A549 (cell line): ENCODE results near the gene TIMP3. TPM values are rescaled to one million over a fixed set of nuclear protein-coding genes. Genes with fewer than 3 reads are reported as not detected.

ENCODE experiments used
- ATAC-seq, 2 experiments: fragments of 200-7000 bp in 1 of 2; fragments of >200 bp in 1 of 2; cut with Nextera tagmentation in 1 of 2; cut with Tn5 transposase in 1 of 2; 3 replicates each; pipeline versions ENCODE4 v1.8.0 to v1.9.1; 2018 to 2020; ENCODE audit warnings: mild to moderate bottlenecking in 1 of 2, moderate library complexity in 1 of 2
- CTCF ChIA-PET: fragments of 300-600 bp; sonication (Branson Sonifier 250); formaldehyde crosslinking; extraction: SDS; loops from one replicate; lab custom pipeline; 2021; ENCODE audit warnings: antibody characterized with exemption, inconsistent platforms; lab: Yijun Ruan, JAX
- POLR2A ChIA-PET: fragments of 350-600 bp; formaldehyde crosslinking; extraction: SDS; loops from one replicate; lab custom pipeline; 2021; ENCODE audit warnings: antibody characterized with exemption, inconsistent platforms; lab: Yijun Ruan, JAX
- DNase-seq, 2 experiments: peaks; one replicate each; pipeline versions ENCODE4 v3.0.0 to v3.0.0-alpha.2; 2011 to 2016; ENCODE audit warnings: low read depth in 1 of 2, low spot score in 1 of 2
- FAIRE-seq: peaks from 2 replicates; lab custom pipeline; 2011; peaks lifted over from hg19 to GRCh38; lab: Jason Lieb, UNC
- H3K27ac ChIP-seq, 2 experiments: fragments of >200 bp; sonication (Bioruptor Twin); formaldehyde crosslinking; 3 replicates each; pipeline ENCODE4 v1.5.1; 2016 to 2017
- H3K4me1 ChIP-seq: fragments of >200 bp; sonication (Bioruptor Twin); formaldehyde crosslinking; 3 replicates; pipeline ENCODE4 v1.6.1; 2016
- H3K4me2 ChIP-seq: fragments of >200 bp; sonication (Bioruptor Twin); formaldehyde crosslinking; 3 replicates; pipeline ENCODE4 v1.6.1; 2016
- H3K4me3 ChIP-seq: fragments of >200 bp; sonication (Bioruptor Twin); formaldehyde crosslinking; 3 replicates; pipeline ENCODE4 v1.5.1; 2016
- H3K9me3 ChIP-seq: fragments of >200 bp; sonication (Bioruptor Twin); formaldehyde crosslinking; 3 replicates; pipeline ENCODE4 v1.6.1; 2016
- ATOH8 ChIP-seq: fragments of 250-450 bp; sonication (Bioruptor Pico); IDR thresholded peaks from 2 replicates; pipeline ENCODE4 v1.5.0; 2020; ENCODE audit warnings: low read depth, mild to moderate bottlenecking, moderate library complexity
- BHLHE40 ChIP-seq: IDR thresholded peaks from 2 replicates; pipeline ENCODE4 v1.6.1; 2012; ENCODE audit warnings: low read depth, low read length, inconsistent platforms
- CBX2 ChIP-seq: fragments of 200-600 bp; sonication (generic); IDR thresholded peaks from 2 replicates; pipeline ENCODE4 v1.6.1; 2016; ENCODE audit warnings: low read depth, mild to moderate bottlenecking, borderline replicate concordance
- CBX8 ChIP-seq: fragments of 200-600 bp; sonication (generic); IDR thresholded peaks from 2 replicates; pipeline ENCODE4 v1.6.1; 2016
- CHD2 ChIP-seq: fragments of 150-350 bp; IDR thresholded peaks from 2 replicates; pipeline ENCODE4 v1.6.1; 2014; ENCODE audit warnings: low read length; ENCODE audit not compliant: partially characterized antibody
- CHD4 ChIP-seq: fragments of 200-600 bp; sonication (generic); IDR thresholded peaks from 2 replicates; pipeline ENCODE4 v1.6.1; 2016; ENCODE audit warnings: antibody characterized with exemption, mild to moderate bottlenecking, borderline replicate concordance
- E2F6 ChIP-seq: IDR thresholded peaks from 2 replicates; pipeline ENCODE4 v1.6.1; 2012; ENCODE audit warnings: low read depth, borderline replicate concordance
- EHF ChIP-seq: fragments of 250-450 bp; sonication (Bioruptor Pico); IDR thresholded peaks from 2 replicates; pipeline ENCODE4 v1.5.0; 2020; ENCODE audit warnings: mild to moderate bottlenecking
- EP300 ChIP-seq, 2 experiments: fragments of >200 bp; sonication (Bioruptor Twin); formaldehyde crosslinking; IDR thresholded peaks; 2 replicates in 1 of 2; 3 replicates in 1 of 2; pipeline ENCODE4 v1.6.1; 2016 to 2017
- FOSB ChIP-seq: fragments of 250-450 bp; sonication (Bioruptor Pico); IDR thresholded peaks from 2 replicates; pipeline ENCODE4 v1.5.0; 2020; ENCODE audit warnings: mild to moderate bottlenecking, moderate library complexity
- FOSL2 ChIP-seq, 2 experiments: fragments of 450-650 bp in 1 of 2; fragments of >200 bp in 1 of 2; sonication (Bioruptor Twin) in 1 of 2; formaldehyde crosslinking; IDR thresholded peaks; 2 replicates each; pipeline versions ENCODE4 v1.5.0 to v1.6.1; 2016 to 2020; ENCODE audit warnings: mild to moderate bottlenecking in 1 of 2, moderate library complexity in 1 of 2
- FOXS1 ChIP-seq: fragments of 250-450 bp; sonication (Bioruptor Pico); IDR thresholded peaks from 2 replicates; pipeline ENCODE4 v1.5.0; 2020; ENCODE audit warnings: mild to moderate bottlenecking, moderate library complexity
- GATA3 ChIP-seq: IDR thresholded peaks from 2 replicates; pipeline ENCODE4 v1.6.1; 2012; ENCODE audit warnings: borderline replicate concordance
- HOXB13 ChIP-seq: fragments of 250-450 bp; sonication (Bioruptor Pico); IDR thresholded peaks from 2 replicates; pipeline ENCODE4 v1.5.0; 2020; ENCODE audit warnings: low read depth, mild to moderate bottlenecking, moderate library complexity
- HOXB5 ChIP-seq: fragments of 250-450 bp; sonication (Bioruptor Pico); IDR thresholded peaks from 2 replicates; pipeline ENCODE4 v1.5.0; 2020; ENCODE audit warnings: mild to moderate bottlenecking, moderate library complexity
- JUN ChIP-seq, 2 experiments: fragments of >200 bp; sonication (Bioruptor Twin); formaldehyde crosslinking; IDR thresholded peaks; 2 replicates in 1 of 2; 3 replicates in 1 of 2; pipeline ENCODE4 v1.6.1; 2016 to 2017
- KDM1A ChIP-seq: fragments of 200-600 bp; sonication (generic); IDR thresholded peaks from 2 replicates; pipeline ENCODE4 v1.6.1; 2016; ENCODE audit warnings: low read depth, mild to moderate bottlenecking
- KDM5A ChIP-seq: fragments of 200-600 bp; sonication (generic); IDR thresholded peaks from 2 replicates; pipeline ENCODE4 v1.6.1; 2016; ENCODE audit warnings: antibody characterized with exemption, mild to moderate bottlenecking
- MAX ChIP-seq: IDR thresholded peaks from 2 replicates; pipeline ENCODE4 v1.6.1; 2012
- MAZ ChIP-seq: fragments of 150-350 bp; IDR thresholded peaks from 2 replicates; pipeline ENCODE4 v1.6.1; 2014; ENCODE audit warnings: antibody characterized with exemption, low read depth, low read length, borderline replicate concordance
- NFE2L2 ChIP-seq: fragments of 150-350 bp; conservative IDR thresholded peaks from 2 replicates; pipeline ENCODE4 v1.6.1; 2014; ENCODE audit warnings: low read length
- PBX3 ChIP-seq: IDR thresholded peaks from 2 replicates; pipeline ENCODE4 v1.6.1; 2012
- PHF8 ChIP-seq: fragments of 200-600 bp; sonication (generic); IDR thresholded peaks from 2 replicates; pipeline ENCODE4 v1.6.1; 2016; ENCODE audit warnings: low read depth, mild to moderate bottlenecking, antibody characterized with exemption, moderate library complexity, borderline replicate concordance
- POLR2A ChIP-seq: IDR thresholded peaks from 2 replicates; pipeline ENCODE4 v1.6.1; 2012; ENCODE audit warnings: mild to moderate bottlenecking, low read length
- RAD21 ChIP-seq, 2 experiments: fragments of >200 bp in 1 of 2; sonication (Bioruptor Twin) in 1 of 2; formaldehyde crosslinking in 1 of 2; IDR thresholded peaks in 1 of 2; conservative IDR thresholded peaks in 1 of 2; 2 replicates in 1 of 2; 3 replicates in 1 of 2; pipeline ENCODE4 v1.6.1; 2012 to 2018; ENCODE audit warnings: inconsistent platforms in 1 of 2
- RARB ChIP-seq: fragments of 250-450 bp; sonication (Bioruptor Pico); IDR thresholded peaks from 2 replicates; pipeline ENCODE4 v1.8.0; 2021; ENCODE audit warnings: mild to moderate bottlenecking, moderate library complexity
- RCOR1 ChIP-seq: fragments of 150-350 bp; IDR thresholded peaks from 2 replicates; pipeline ENCODE4 v1.6.1; 2014; ENCODE audit warnings: antibody characterized with exemption, low read length, low read depth
- REST ChIP-seq: fragments of 200-600 bp; sonication (generic); IDR thresholded peaks from 2 replicates; pipeline ENCODE4 v1.6.1; 2016; ENCODE audit warnings: antibody characterized with exemption, mild to moderate bottlenecking, moderate library complexity
- RNF2 ChIP-seq: fragments of 200-600 bp; sonication (generic); IDR thresholded peaks from 2 replicates; pipeline ENCODE4 v1.6.1; 2016; ENCODE audit warnings: low read depth, mild to moderate bottlenecking, antibody characterized with exemption, moderate library complexity, borderline replicate concordance
- SMC3 ChIP-seq: fragments of >200 bp; sonication (Bioruptor Twin); formaldehyde crosslinking; IDR thresholded peaks from 3 replicates; pipeline ENCODE4 v1.6.1; 2018; ENCODE audit warnings: inconsistent platforms
- TFCP2L1 ChIP-seq: fragments of 250-450 bp; sonication (Bioruptor Pico); IDR thresholded peaks from 2 replicates; pipeline ENCODE4 v1.5.0; 2021; ENCODE audit warnings: mild to moderate bottlenecking
- USF2 ChIP-seq: fragments of 450-650 bp; IDR thresholded peaks from 2 replicates; pipeline ENCODE4 v1.6.1; 2014; ENCODE audit warnings: antibody characterized with exemption
- ZC3H11A ChIP-seq: fragments of 450-650 bp; IDR thresholded peaks from 2 replicates; pipeline ENCODE4 v1.6.1; 2014; ENCODE audit warnings: antibody characterized with exemption, mild to moderate bottlenecking
- ZFP36 ChIP-seq: fragments of 450-650 bp; IDR thresholded peaks from 2 replicates; pipeline ENCODE4 v1.6.1; 2014; ENCODE audit warnings: borderline replicate concordance; ENCODE audit not compliant: partially characterized antibody
- WGBS: methylation state at CpG from one replicate; pipeline ENCODE4 v1.1.6; 2017; ENCODE audit errors: missing lambda C conversion rate; 5-methylcytosine and 5-hydroxymethylcytosine counted together
- polyA plus RNA-seq, 4 experiments: library from polyadenylated mRNA; depleted of rRNA in 3 of 4; stranded (reverse); fragments of >200 nt; fragmentation: RNase III in 1 of 4; extraction: RNeasy Plus Mini Kit Qiagen cat#74134 plus additional on column Dnase treatment in 1 of 4; gene quantifications; 2 replicates in 3 of 4; 3 replicates in 1 of 4; pipeline ENCODE4 v1.2.3, GENCODE V29; 2011 to 2017

Gene TIMP3
- polyA plus RNA-seq, 2 of the 4 experiments (the other 2 are of a cell fraction): 1.4 to 1.7 TPM

GRCh38 chr22:32791056-32791455 lies 10.4 kb upstream of the TIMP3 start:
- Histone ChIP-seq H3K4me2 (no peak overlapping the region), H3K4me1 (no peaks in the 10 kb centered on the region), H3K9me3 (no peaks in the 10 kb centered on the region), H3K4me3 (no peak overlapping the region)
- DNase-seq (no peak), ATAC-seq (no peak), FAIRE-seq (no peak)
- ChIA-PET POLR2A (no interaction called here), CTCF (interaction anchor here (14.5 kb wide), 1 partner anchor 263 kb away, joined by 187 read pairs; no protein-coding TSS in a partner anchor)
- 46% methylated on average over 6 of the region's 6 CpGs for WGBS
- no peak for TF ChIP-seq SMC3
- TF ChIP-seq KDM5A: no peak
- no peak for TF ChIP-seq HOXB13 (CRISPR knock-in tag)
- no peak for TF ChIP-seq MAX
- TF ChIP-seq KDM1A: no peak
- no peak for TF ChIP-seq EHF (CRISPR knock-in tag)
- no peak for TF ChIP-seq NFE2L2
- no peak for TF ChIP-seq BHLHE40
- TF ChIP-seq PHF8: no peak
- no peak for TF ChIP-seq TFCP2L1 (CRISPR knock-in tag)
- TF ChIP-seq ZC3H11A: no peak
- no peak for TF ChIP-seq JUN (IDR thresholded peaks at IDR 0.05)
- TF ChIP-seq RARB (CRISPR knock-in tag): no peak
- no peak for TF ChIP-seq HOXB5 (CRISPR knock-in tag)
- TF ChIP-seq FOSL2 (IDR thresholded peaks at IDR 0.05): no peak
- TF ChIP-seq FOSL2 (CRISPR knock-in tag; IDR thresholded peaks at IDR 0.05): no peak
- no peak for TF ChIP-seq GATA3
- TF ChIP-seq ZFP36: no peak
- TF ChIP-seq MAZ: no peak
- TF ChIP-seq CBX8: no peak
- no peak for TF ChIP-seq CBX2
- TF ChIP-seq, all 56 proteins: peak for 0
- H3K27ac ChIP-seq: no peak overlapping the region

- 54% methylated on average over 7 of the region's 7 CpGs for WGBS
- H3K9me3 ChIP-seq: no peaks in the 10 kb centered on the region
- H3K4me3 ChIP-seq: no peak overlapping the region
- ATAC-seq (no peak), FAIRE-seq (no peak), DNase-seq (no peak)
- CTCF ChIA-PET: interaction anchor here (14.5 kb wide), 1 partner anchor 263 kb away, joined by 187 read pairs; no protein-coding TSS in a partner anchor
- no peak overlapping the region for H3K27ac ChIP-seq
- H3K4me1 ChIP-seq: no peaks in the 10 kb centered on the region
- POLR2A ChIA-PET: no interaction called here
- H3K4me2 ChIP-seq: no peak overlapping the region
- TF ChIP-seq EP300 (IDR thresholded peaks at IDR 0.05): no peak
- TF ChIP-seq ATOH8 (CRISPR knock-in tag): no peak
- no peak for TF ChIP-seq RNF2
- TF ChIP-seq PBX3: no peak
- TF ChIP-seq RCOR1: no peak
- TF ChIP-seq CHD2: no peak
- no peak for TF ChIP-seq FOSL2 (IDR thresholded peaks at IDR 0.05)
- TF ChIP-seq FOSL2 (CRISPR knock-in tag; IDR thresholded peaks at IDR 0.05): no peak
- no peak for TF ChIP-seq E2F6
- no peak for TF ChIP-seq CHD4
- no peak for TF ChIP-seq MAZ
- TF ChIP-seq RAD21 (conservative IDR thresholded peaks at IDR 0.05 in 1 of 2, IDR thresholded peaks at IDR 0.05 in 1 of 2): no peak
- no peak for TF ChIP-seq ZC3H11A
- TF ChIP-seq POLR2A: no peak
- TF ChIP-seq FOXS1 (CRISPR knock-in tag): no peak
- no peak for TF ChIP-seq USF2
- no peak for TF ChIP-seq REST
- no peak for TF ChIP-seq FOSB (CRISPR knock-in tag)
- no peak for TF ChIP-seq CBX8
Observed at GRCh38 chr22:32791485-32791884, 10.0 kb upstream of the TIMP3 start.
